Adipose tissue (tissue), 3 donors: Measurements from ENCODE around the gene SMG7. TPM values are rescaled to one million over a fixed set of nuclear protein-coding genes. Genes with fewer than 3 reads are reported as not detected.

Experiments
- H3K27ac ChIP-seq: one replicate; pipeline ENCODE4 v1.5.1; 2013; ENCODE audit warnings: low read depth, low read length
- WGBS, 3 donors: extraction: QIAGEN DNeasy Blood & Tissue Kit; methylation state at CpG; one replicate each; pipeline ENCODE4 v1.1.7; 2013; 5-methylcytosine and 5-hydroxymethylcytosine counted together
- polyA plus RNA-seq, 3 donors: library from polyadenylated mRNA; stranded (reverse); fragments of 200-250 nt; gene quantifications; one replicate each; pipeline ENCODE4 v1.2.3, GENCODE V29; 2013
- donor health status: healthy with polysubstance abuse.
- donor health status: Bipolar disorder and iron deficiency.
- donor health status: healthy.

The SMG7 gene
- polyA plus RNA-seq, 3 donors, result 14.3 to 16.5 (median 16.3) TPM

DNA sequence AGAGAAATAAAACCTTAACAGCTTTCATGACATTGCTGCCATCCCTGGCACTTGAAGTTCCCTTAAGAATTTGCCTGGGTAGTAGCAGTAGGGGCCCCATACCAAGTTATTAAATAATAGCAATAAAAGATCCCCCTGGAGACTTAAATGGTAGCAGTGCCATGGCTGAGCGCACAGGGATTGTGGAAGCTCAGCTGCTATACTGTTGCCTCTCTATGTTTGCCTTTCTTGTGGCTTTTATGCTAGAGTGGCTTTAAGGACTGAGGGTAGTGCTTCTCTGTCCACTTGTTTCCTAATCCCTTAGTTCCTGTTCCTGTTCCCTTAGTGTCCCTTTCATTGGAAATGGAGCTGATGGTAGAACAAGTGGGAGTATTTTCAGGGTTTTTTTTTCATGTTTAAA lies 75.8 kb downstream of the SMG7 start:
- no peak overlapping the region for H3K27ac ChIP-seq
- 81 to 100% (median 87%) methylated on average over 1 of the region's 1 CpG for WGBS, 3 donors

- 44 to 65% (median 61%) methylated on average over 3 of the region's 3 CpGs for WGBS, 3 donors
Observed at GRCh38 chr1:183550915-183551314, 78.6 kb downstream of the SMG7 start.

DNA sequence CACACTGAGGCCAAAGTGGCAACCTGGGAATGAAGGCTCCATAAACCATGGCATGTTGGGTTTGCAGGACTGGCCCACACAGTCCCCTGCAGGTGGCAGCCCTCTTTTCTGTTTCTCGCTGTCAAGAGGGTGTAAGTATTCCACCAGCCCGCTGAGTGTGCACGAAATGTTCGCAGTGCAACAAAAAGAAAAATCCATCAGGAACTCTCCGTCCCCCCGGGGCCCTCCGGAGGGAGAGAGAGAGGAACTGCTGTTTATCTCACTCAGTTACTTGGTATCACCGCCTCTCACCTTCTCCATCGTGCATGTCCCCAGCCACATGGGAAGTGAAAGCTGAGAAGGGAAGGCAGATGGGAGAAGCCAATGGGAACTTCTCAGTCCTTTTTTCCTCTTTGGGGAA lies 79.6 kb downstream of the SMG7 start:
- no peak overlapping the region for H3K27ac ChIP-seq
- 80 to 88% (median 80%) methylated on average over 9 of the region's 9 CpGs for WGBS, 3 donors

More at GRCh38 chr1:183550915-183551314, 78.6 kb downstream of the SMG7 start:
- no peak overlapping the region for H3K27ac ChIP-seq

DNA sequence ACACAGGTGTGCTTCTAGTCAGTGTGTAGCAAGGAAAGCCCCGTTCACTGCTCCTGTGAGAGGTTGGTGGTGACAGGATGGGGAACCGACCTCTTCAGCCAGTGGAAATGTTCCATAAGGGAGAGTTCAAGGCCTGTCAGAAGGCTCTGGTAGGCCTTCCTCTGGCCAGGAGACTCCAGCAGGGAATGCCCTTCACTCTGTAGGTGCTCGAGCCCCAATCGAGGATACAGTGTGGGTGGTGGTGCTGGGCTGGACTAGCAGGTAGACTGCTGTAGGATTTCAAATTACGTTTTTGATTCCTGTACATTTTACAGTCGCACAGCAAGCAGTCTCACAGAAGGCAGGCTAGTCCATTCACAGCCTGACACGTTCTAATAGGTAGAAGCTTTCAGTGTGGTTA lies 80.1 kb downstream of the SMG7 start:
- WGBS, 3 donors, result 82 to 91% (median 90%) methylated on average over 7 of the region's 7 CpGs
- H3K27ac ChIP-seq, result no peak overlapping the region

- H3K27ac ChIP-seq, result no peak overlapping the region
- 82 to 88% (median 85%) methylated on average over 6 of the region's 6 CpGs for WGBS, 3 donors
Observed at GRCh38 chr1:183552891-183553290, 80.6 kb downstream of the SMG7 start.

- no peak overlapping the region for H3K27ac ChIP-seq
- WGBS, 3 donors, result 71 to 94% (median 84%) methylated on average over 5 of the region's 5 CpGs
Observed at GRCh38 chr1:183553331-183553730, 81.0 kb downstream of the SMG7 start.

DNA sequence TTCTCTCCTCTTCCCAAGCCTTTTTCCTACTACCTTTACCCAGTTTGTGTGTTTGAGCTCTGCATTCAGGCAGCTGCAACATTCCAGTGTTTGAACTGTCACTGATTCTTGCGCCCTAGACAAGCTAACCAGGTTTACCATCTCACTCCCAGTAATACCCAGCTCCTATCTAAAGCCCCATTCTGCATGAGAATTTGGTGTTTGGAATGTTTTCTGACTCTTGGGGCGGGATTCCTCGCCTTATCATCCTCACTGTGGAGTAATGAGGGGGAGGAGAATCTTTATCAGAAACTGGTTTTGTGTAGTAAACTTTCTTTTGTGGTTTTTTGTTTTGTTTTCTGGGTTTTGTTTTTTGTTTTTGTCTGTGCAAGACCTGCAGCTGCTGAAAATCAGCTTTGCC lies 81.5 kb downstream of the SMG7 start:
- WGBS, 3 donors, result 80 to 85% (median 82%) methylated on average over 3 of the region's 3 CpGs
- H3K27ac ChIP-seq, result no peak overlapping the region

DNA sequence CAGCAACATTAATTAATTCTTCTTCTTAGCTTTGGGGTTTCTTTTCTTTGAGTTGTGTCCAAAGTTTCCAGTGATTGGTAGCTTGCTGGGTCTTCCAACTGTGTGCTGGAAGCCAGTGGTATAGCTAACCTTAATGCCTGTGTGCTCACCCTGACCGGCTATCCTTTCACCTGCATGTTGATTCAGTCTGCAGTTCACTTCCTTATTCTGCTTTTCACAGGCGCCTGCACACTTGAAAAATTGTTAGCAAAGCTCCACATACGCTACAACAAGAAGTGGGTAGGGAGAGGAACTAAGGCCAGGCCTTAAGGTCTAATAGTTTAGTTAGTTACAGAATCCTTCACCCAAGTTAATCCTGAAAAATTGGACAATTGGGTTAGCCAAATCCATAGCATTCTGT lies 82.3 kb downstream of the SMG7 start:
- no peak overlapping the region for H3K27ac ChIP-seq
- WGBS, 3 donors, result 53 to 73% (median 64%) methylated on average over 3 of the region's 3 CpGs

DNA sequence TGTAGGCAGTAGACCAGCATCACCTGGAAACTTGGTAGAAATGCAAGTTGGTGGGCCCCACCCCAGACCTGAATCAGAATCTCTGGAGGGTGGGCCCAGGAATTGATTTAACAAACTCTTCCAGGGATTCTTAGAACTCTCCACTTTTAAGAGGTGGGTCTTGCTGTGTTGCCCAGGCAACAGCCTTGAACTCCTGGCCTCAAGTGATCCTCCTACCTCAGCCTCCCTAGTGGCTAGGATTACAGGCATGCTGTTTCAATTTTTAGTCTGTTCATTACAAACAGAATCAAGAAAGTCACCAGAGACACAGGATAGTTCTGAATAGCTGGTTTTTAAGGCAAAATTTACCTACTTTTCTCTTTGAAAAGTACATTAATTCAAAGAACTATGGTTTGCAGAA lies 86.8 kb downstream of the SMG7 start:
- no peak overlapping the region for H3K27ac ChIP-seq

DNA sequence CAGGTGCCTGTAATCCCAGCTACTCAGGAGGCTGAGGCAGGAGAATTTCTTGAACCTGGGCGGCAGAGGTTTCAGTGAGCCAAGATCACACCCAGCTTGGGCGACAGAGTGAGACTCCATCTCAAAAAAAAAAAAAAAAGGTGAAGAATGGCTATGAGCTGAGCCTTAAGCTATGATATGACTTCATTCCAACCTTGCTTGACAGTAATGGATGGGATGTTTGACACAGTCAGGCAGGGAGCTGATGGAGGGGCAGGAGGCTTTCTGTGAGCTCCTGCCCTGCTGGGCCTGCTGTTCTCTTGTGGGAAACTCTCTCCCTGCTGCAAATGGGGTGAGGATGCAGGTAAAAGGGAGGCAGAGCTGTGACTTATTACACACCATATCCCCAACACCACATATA lies 90.4 kb downstream of the SMG7 start:
- H3K27ac ChIP-seq, result no peak overlapping the region
- WGBS, 3 donors, result 75 to 87% (median 86%) methylated on average over 2 of the region's 2 CpGs

- WGBS, 3 donors, result 42 to 64% (median 50%) methylated on average over 4 of the region's 4 CpGs
- H3K27ac ChIP-seq, result no peak overlapping the region
Observed at GRCh38 chr1:183565261-183565660, 93.0 kb downstream of the SMG7 start.

DNA sequence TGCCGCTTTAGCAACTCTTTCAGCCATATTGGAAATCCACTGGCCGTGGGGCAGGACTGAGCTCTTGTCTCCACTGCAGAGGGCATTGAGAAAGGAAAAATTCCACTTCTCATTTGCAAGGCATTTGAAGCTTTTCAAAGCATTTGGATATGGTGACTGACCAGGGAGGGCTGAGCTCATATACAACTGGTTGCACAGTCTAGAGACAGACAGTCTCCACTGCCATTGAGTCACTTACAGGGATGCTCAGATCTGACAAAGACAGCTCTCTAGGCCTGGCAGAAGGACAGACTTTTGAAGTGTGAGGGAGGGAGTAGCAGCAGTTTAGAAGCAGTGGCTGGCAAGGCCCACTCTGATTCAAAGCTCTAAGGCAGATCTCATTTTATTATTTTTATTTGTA lies 93.7 kb downstream of the SMG7 start:
- WGBS, 3 donors, result 94 to 97% (median 97%) methylated on average over 2 of the region's 2 CpGs
- no peak overlapping the region for H3K27ac ChIP-seq

DNA sequence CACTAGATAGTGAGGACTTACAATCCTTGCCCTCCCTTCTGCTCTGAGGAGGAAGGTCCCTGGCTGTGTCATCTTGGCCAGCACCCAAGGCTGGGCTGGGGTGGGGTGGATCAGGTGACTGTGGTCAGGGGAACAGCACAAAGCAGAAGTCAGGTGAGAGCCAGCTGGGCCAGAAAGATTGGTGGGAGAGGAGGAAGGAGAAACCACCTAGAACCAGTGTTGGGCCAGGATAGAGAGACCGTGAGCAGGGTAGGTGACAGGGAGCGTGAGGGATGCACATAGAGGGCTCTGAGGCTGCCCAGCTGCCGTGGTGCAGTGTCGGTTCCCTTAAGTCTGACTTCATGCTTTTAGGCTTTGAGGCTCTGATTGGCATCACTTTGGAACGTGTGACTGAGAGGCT lies 95.3 kb downstream of the SMG7 start:
- 34 to 78% (median 46%) methylated on average over 5 of the region's 5 CpGs for WGBS, 3 donors
- H3K27ac ChIP-seq, result no peak overlapping the region

- H3K27ac ChIP-seq, result no peak overlapping the region
- WGBS, 3 donors, result 55 to 81% (median 66%) methylated on average over 12 of the region's 12 CpGs
Observed at GRCh38 chr1:183568176-183569021, 96.1 kb downstream of the SMG7 start.

DNA sequence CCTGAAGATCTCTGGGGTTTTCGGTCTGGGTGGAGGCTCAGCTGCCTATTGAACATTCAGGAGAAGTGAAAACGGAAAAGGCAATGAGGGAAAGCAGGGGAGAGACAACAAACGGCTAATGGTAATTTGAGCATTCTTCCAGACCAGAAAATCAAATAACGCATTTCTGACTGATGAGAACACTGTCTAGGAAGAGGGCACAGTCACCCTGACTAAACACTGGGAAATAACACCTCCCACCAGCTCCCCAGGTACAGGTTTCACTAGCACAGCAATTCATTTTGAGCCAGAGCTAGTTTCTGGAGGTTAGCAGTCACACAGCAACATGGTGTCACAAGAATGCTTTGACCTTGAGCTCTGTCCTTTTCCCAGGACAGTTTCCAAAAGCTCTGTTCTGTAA lies 96.8 kb downstream of the SMG7 start:
- no peak overlapping the region for H3K27ac ChIP-seq
- WGBS, 3 donors, result 53 to 83% (median 83%) methylated on average over 4 of the region's 4 CpGs

DNA sequence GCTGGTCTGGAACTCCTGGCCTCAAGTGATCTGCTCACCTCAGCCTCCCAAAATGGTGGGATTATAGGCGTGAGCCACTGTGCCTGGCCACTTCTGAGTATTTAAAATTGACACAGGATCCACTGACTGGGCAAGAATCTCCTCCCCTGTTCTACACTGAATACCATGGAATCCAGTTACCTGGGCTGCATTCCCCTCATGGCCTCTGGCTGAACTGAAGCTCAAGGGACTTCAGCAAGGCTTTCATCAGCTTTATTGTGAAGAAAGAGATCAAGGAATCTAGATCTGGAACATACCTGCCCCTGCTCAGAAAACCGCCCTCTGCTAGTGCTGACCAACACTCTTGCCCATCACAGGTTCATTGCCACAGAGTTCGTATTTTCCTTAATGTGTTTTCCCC lies 97.5 kb downstream of the SMG7 start:
- 94 to 97% (median 95%) methylated on average over 3 of the region's 3 CpGs for WGBS, 3 donors
- no peak overlapping the region for H3K27ac ChIP-seq

GRCh38 chr1:183570451-183570850 lies 98.2 kb downstream of the SMG7 start:
- WGBS, 3 donors, result 79 to 94% (median 88%) methylated on average over 4 of the region's 4 CpGs

DNA sequence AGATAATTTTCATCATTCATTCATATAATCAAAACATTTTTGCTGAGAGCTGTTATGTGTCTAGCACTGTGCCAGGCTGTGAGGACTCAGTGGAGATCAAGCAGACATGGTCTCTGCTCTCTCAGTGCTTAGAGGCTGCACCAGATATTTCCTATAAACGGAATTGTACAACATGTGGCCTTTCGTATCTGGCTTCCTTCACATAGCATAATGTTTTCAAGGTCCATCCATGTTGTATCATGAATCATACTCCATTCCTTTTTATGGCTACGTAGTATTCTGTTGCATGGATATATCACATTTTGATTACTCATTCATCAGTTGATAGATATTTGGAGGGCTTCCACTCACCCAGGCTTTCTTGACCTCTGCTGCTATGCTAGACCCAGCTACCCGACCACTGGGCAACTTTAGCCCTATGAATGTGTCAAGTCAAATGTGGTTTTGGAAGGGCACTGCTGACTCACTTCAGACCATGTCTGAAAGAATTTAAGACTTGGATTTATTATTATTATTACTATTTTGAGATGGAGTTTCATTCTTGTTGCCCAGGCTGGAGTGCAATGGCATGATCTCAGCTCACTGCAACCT lies 99.5 kb downstream of the SMG7 start:
- 91 to 92% (median 91%) methylated on average over 4 of the region's 4 CpGs for WGBS, 3 donors
- H3K27ac ChIP-seq, result no peak overlapping the region

More at GRCh38 chr1:183570451-183570850, 98.2 kb downstream of the SMG7 start:
- H3K27ac ChIP-seq, result no peak overlapping the region

DNA sequence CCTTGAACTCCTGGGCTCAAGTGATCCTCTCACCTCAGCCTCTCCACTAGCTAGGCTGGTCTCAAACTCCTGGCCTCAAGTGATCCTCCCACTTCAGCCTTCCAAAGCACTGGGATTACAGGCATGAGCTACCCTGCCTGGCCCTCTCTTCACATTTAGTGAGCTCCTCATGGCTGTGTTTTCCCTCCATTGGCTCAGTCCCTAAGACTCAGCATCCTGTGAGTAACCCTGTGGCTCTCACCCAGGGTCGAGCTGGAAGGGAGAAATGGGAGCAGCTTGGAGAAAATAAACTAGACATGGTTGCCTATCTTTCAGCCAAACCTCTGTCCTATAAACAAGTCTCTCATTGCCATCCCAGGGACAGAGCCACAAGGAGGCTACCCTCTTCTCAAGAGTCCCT lies 100.4 kb downstream of the SMG7 start:
- WGBS, 3 donors, result 76 to 92% (median 81%) methylated on average over 1 of the region's 1 CpG
- H3K27ac ChIP-seq, result no peak overlapping the region

DNA sequence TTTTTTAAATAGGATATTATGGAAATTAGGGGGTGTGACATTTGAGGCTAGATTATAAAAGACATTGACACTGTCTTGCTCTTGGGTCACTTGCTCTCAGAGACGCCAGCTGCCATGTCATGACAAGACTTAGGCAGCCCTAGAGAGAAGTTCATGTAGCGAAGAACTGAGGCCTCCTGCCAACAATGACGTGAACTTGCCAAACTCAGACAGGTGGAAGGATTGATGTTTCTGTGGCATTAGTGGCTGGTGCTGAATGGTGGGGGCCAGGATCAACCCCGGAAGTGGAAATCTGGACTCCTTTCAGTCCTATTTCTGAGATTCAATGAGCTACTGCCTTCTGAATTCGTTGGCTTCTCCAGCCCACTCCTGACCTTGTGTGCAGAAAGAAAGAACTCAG lies 103.3 kb downstream of the SMG7 start:
- 78 to 87% (median 81%) methylated on average over 5 of the region's 5 CpGs for WGBS, 3 donors
- H3K27ac ChIP-seq, result no peak overlapping the region
